HL-60 (cell line): ENCODE measurements around the gene GNA14.

Experiments used
- DNase-seq, 2 experiments: peaks; one replicate each; pipeline ENCODE4 v3.0.0-alpha.2; 2010 to 2020; ENCODE audit warnings: low read depth in 1 of 2, low spot score in 1 of 2
- H3K27ac ChIP-seq: fragments of 250-450 bp; sonication (Bioruptor Pico); replicated peaks from 2 replicates; pipeline ENCODE4 v1.5.1; 2020; ENCODE audit warnings: mild to moderate bottlenecking, moderate library complexity
- H3K27me3 ChIP-seq: fragments of 250-450 bp; sonication (Bioruptor Pico); 2 replicates; pipeline ENCODE4 v1.5.1; 2021; ENCODE audit warnings: mild to moderate bottlenecking, moderate library complexity; ENCODE audit not compliant: insufficient read depth, poor library complexity, severe bottlenecking
- H3K4me3 ChIP-seq: replicated peaks from 2 replicates; pipeline ENCODE4 v1.5.1; 2011; ENCODE audit warnings: mild to moderate bottlenecking, control low read depth, low read length; ENCODE audit not compliant: insufficient read depth
- CTCF ChIP-seq: IDR thresholded peaks from one replicate; pipeline ENCODE4 v1.5.1; 2011; ENCODE audit warnings: low read length, control low read depth, inconsistent platforms; ENCODE audit not compliant: insufficient read depth
- GABPA ChIP-seq: IDR thresholded peaks from 2 replicates; pipeline ENCODE4 v1.6.1; 2012; ENCODE audit warnings: low read depth
- POLR2AphosphoS5 ChIP-seq: IDR thresholded peaks from 2 replicates; pipeline ENCODE4 v1.6.1; 2012; ENCODE audit warnings: low read depth
- REST ChIP-seq: IDR thresholded peaks from 2 replicates; pipeline ENCODE4 v1.6.1; 2012; ENCODE audit warnings: low read depth; ENCODE audit not compliant: insufficient replicate concordance
- SPI1 ChIP-seq: IDR thresholded peaks from 2 replicates; pipeline ENCODE4 v1.6.1; 2012; ENCODE audit warnings: low read depth, mild to moderate bottlenecking, borderline replicate concordance

Gene GNA14

GRCh38 chr9:77513457-77513856, 134.7 kb downstream of the GNA14 start:
- no peak for DNase-seq
- Histone ChIP-seq H3K27me3 (no peaks in the 10 kb centered on the region), H3K27ac (no peak overlapping the region), H3K4me3 (no peak overlapping the region)
- TF ChIP-seq REST (no peak), GABPA (no peak), CTCF (no peak), POLR2AphosphoS5 (no peak), SPI1 (no peak)

DNA sequence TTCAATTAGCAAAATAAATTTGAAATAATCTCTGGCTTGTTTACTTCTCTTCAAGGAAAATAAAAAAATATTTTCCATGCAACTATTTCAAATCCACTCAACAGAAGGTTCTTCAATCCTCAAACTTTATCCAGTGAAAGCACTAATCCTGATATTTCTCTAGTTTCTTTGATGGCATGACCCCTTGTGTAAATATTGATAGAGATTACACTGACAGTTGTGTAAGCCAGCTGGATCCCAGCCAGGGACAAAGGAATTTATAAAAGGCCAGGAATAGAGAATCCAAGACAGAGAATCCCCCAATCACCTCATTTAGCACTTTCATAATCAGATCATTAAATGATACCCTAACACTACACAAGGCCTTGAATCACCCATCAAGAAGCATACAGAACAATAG, 135.2 kb downstream of the GNA14 start:
- TF ChIP-seq SPI1 (no peak), REST (no peak), GABPA (no peak), POLR2AphosphoS5 (no peak), CTCF (no peak)
- no peak overlapping the region for H3K4me3 ChIP-seq
- no peaks in the 10 kb centered on the region for H3K27me3 ChIP-seq
- no peak overlapping the region for H3K27ac ChIP-seq
- no peak for DNase-seq

GRCh38 chr9:77511525-77511924, 136.6 kb downstream of the GNA14 start:
- no peaks in the 10 kb centered on the region for H3K27me3 ChIP-seq
- H3K4me3 ChIP-seq: no peak overlapping the region
- TF ChIP-seq CTCF (no peak), SPI1 (no peak), GABPA (no peak), REST (no peak), POLR2AphosphoS5 (no peak)
- H3K27ac ChIP-seq: no peak overlapping the region
- no peak for DNase-seq
